B cell (primary cell): ENCODE measurements around the gene AP1S2. TPM values are rescaled to one million over a fixed set of nuclear protein-coding genes. Genes with fewer than 3 reads are reported as not detected.

Experiments used
- ATAC-seq: fragments of 200-7000 bp; cut with Tn5 transposase; one replicate; pipeline ENCODE4 v1.10.0; 2021; ENCODE audit warnings: low read depth, mild to moderate bottlenecking, moderate number of reproducible peaks, moderate library complexity
- CTCF ChIA-PET: fragments of 350-600 bp; sonication (Branson Sonifier 250); formaldehyde crosslinking; loops from one replicate; lab custom pipeline; 2021; ENCODE audit warnings: antibody characterized with exemption, inconsistent platforms; lab: Charles Lee
- POLR2A ChIA-PET: fragments of 350-600 bp; sonication (Branson Sonifier 250); formaldehyde crosslinking; loops from one replicate; lab custom pipeline; 2021; ENCODE audit warnings: antibody characterized with exemption; lab: Charles Lee
- DNase-seq: peaks from one replicate; pipeline ENCODE4 v3.0.0; 2013
- H2AFZ ChIP-seq: 2 replicates; pipeline ENCODE4 v1.6.1; 2012; ENCODE audit warnings: mild to moderate bottlenecking, low read depth, low read length; ENCODE audit not compliant: insufficient read depth, poor library complexity, severe bottlenecking
- H3K27ac ChIP-seq, 2 donors: 1 replicate in 1 of 2; 2 replicates in 1 of 2; pipeline ENCODE4 v1.5.1; 2012 to 2013; ENCODE audit warnings: low read length in 2 of 2, mild to moderate bottlenecking in 2 of 2, moderate library complexity in 1 of 2
- H3K27me3 ChIP-seq, 4 experiments: fragments of 200-600 bp in 1 of 4; sonication (generic) in 1 of 4; replicated peaks in 1 of 4; 1 replicate in 2 of 4; 2 replicates in 2 of 4; pipeline versions ENCODE4 v1.6.1 to v1.7.0; 2013 to 2016; ENCODE audit warnings: low read length in 3 of 4, mild to moderate bottlenecking in 2 of 4, mixed read lengths in 1 of 4, moderate library complexity in 1 of 4; ENCODE audit not compliant: insufficient read depth in 4 of 4, control insufficient read depth in 3 of 4; ENCODE audit errors: control extremely low read depth in 1 of 4
- H3K36me3 ChIP-seq, 2 experiments: replicated peaks in 1 of 2; 1 replicate in 1 of 2; 2 replicates in 1 of 2; pipeline versions ENCODE4 v1.6.1 to v1.7.1; 2013; ENCODE audit warnings: low read length in 1 of 2; ENCODE audit not compliant: insufficient read depth in 2 of 2, control insufficient read depth in 1 of 2; ENCODE audit errors: control extremely low read depth in 1 of 2, extremely low read depth in 1 of 2
- H3K4me1 ChIP-seq, 2 donors: fragments of 200-600 bp in 1 of 2; sonication (generic) in 1 of 2; 1 replicate in 1 of 2; 2 replicates in 1 of 2; pipeline versions ENCODE4 v1.5.1 to v1.6.1; 2013 to 2017; ENCODE audit warnings: low read length in 2 of 2; ENCODE audit not compliant: control insufficient read depth in 2 of 2, insufficient read depth in 2 of 2
- H3K4me2 ChIP-seq: replicated peaks from 2 replicates; pipeline ENCODE3; 2012; ENCODE audit warnings: mild to moderate bottlenecking, low read depth, low read length; ENCODE audit not compliant: poor library complexity, severe bottlenecking
- H3K4me3 ChIP-seq, 5 experiments: fragments of 200-600 bp in 1 of 5; sonication (generic) in 1 of 5; 1 replicate in 3 of 5; 2 replicates in 2 of 5; pipeline versions ENCODE4 v1.5.1 to v1.7.0; 2011 to 2016; ENCODE audit warnings: low read length in 4 of 5, mild to moderate bottlenecking in 4 of 5, low read depth in 2 of 5, control low read depth in 1 of 5, moderate library complexity in 1 of 5; ENCODE audit not compliant: insufficient read depth in 1 of 5; ENCODE audit errors: control extremely low read depth in 1 of 5, extremely low read depth in 1 of 5
- H3K79me2 ChIP-seq: fragments of 200-600 bp; sonication (generic); one replicate; pipeline ENCODE4 v1.6.0; 2016; ENCODE audit warnings: low read length; ENCODE audit not compliant: control insufficient read depth, insufficient read depth
- H3K9ac ChIP-seq: fragments of 200-600 bp; sonication (generic); 2 replicates; pipeline ENCODE4 v1.6.1; 2017; ENCODE audit warnings: mild to moderate bottlenecking, low read length, moderate library complexity
- H3K9me3 ChIP-seq, 3 donors: one replicate each; pipeline versions ENCODE4 v1.6.1 to v1.7.1; 2013; ENCODE audit warnings: low read length in 2 of 3; ENCODE audit not compliant: control insufficient read depth in 2 of 3, insufficient read depth in 1 of 3; ENCODE audit errors: control extremely low read depth in 1 of 3
- H4K20me1 ChIP-seq: 2 replicates; pipeline ENCODE4 v1.6.0; 2012; ENCODE audit warnings: mild to moderate bottlenecking, low read length; ENCODE audit not compliant: insufficient read depth, control insufficient read depth, poor library complexity, severe bottlenecking
- H3K27ac Mint-ChIP-seq: one replicate; pipeline ENCODE4 v1.8.0; 2021; ENCODE audit warnings: mixed read lengths
- H3K27me3 Mint-ChIP-seq: one replicate; pipeline ENCODE4 v1.8.0; 2021; ENCODE audit warnings: mixed read lengths
- H3K4me1 Mint-ChIP-seq: one replicate; pipeline ENCODE4 v1.8.0; 2021; ENCODE audit warnings: mixed read lengths
- H3K4me3 Mint-ChIP-seq: one replicate; pipeline ENCODE4 v1.8.0; 2021; ENCODE audit warnings: mixed read lengths
- H3K9me3 Mint-ChIP-seq: one replicate; pipeline ENCODE4 v1.8.0; 2022; ENCODE audit warnings: mixed read lengths; ENCODE audit not compliant: insufficient read depth
- EZH2 ChIP-seq: IDR thresholded peaks from 2 replicates; pipeline ENCODE4 v1.6.1; 2012; ENCODE audit warnings: borderline replicate concordance, low read depth, mild to moderate bottlenecking, moderate library complexity, low read length; ENCODE audit not compliant: insufficient read depth, poor library complexity, severe bottlenecking
- WGBS: methylation state at CpG from one replicate; pipeline ENCODE4 v1.1.5; 2013; ENCODE audit warnings: missing lambda C conversion rate; ENCODE audit not compliant: insufficient coverage; 5-methylcytosine and 5-hydroxymethylcytosine counted together
- intact Hi-C: fragments of 100-400 bp; cut with micrococcal nuclease; formaldehyde crosslinking; loops from one replicate; pipeline ENCODE4 v1.10.0; 2022
- polyA plus RNA-seq: library from polyadenylated mRNA; depleted of rRNA; stranded (reverse); fragments of >200 nt; gene quantifications from 2 replicates; pipeline ENCODE4 v1.2.3, GENCODE V29; 2012
- total RNA-seq, 2 donors: library from RNA; stranded (reverse); fragments of 120-200 nt in 1 of 2; gene quantifications; 1 replicate in 1 of 2; 2 replicates in 1 of 2; pipeline versions ENCODE4 v1.2.3 to v1.2.4, GENCODE V29; 2013 to 2022
- TF ChIP-seq, protein P1 (sequence below): fragments of 200-600 bp; IDR thresholded peaks from one replicate; pipeline ENCODE4 v1.8.0; 2022; ENCODE audit warnings: antibody characterized with exemption, mild to moderate bottlenecking

Gene AP1S2
- total and polyA plus RNA-seq, 2 donors (not counting 1 experiment from before 2014, with no cell fraction given), result 23.9 to 37.8 TPM

DNA sequence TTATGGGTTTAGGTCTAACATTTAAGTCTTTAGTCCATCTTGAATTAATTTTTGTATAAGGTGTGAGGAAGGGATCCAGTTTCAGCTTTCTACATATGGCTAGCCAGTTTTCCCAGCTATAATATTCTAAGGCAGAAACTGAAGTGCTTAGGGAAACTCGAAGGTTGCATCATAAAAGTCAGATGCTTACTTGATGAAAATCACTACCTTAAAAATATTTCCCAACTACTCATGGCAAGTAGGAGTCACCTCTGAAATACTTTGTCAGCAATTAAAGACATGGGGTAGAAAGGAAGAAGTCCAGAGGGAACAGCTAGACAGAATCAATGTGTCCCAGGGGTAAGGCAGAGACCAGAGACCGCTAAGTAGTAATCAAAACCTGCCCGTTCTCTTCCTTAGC lies 6.3 kb upstream of the AP1S2 start:
- H3K4me3 ChIP-seq, result no peak overlapping the region
- DNase-seq, result no peak
- H2AFZ ChIP-seq, result no peak overlapping the region
- no peak overlapping the region for H3K4me3 Mint-ChIP-seq
- ChIA-PET POLR2A (no interaction called here), CTCF (no interaction called here)
- H3K4me1 ChIP-seq, result peaks cover 7 to 9% of the 10 kb centered on the region in 2 donors
- no peak overlapping the region for H3K9ac ChIP-seq
- intact Hi-C loops, result no loop called here
- ATAC-seq, result no peak
- no peak overlapping the region for H3K4me2 ChIP-seq
- H3K27me3 Mint-ChIP-seq, result no peaks in the 10 kb centered on the region
- H3K4me1 Mint-ChIP-seq, result peaks cover 6% of the 10 kb centered on the region
- H3K36me3 ChIP-seq, result no peaks in the 10 kb centered on the region
- WGBS, result 100% methylated on average over 1 of the region's 3 CpGs
- H3K9me3 ChIP-seq, result no peaks in the 10 kb centered on the region
- no peak overlapping the region for H3K27ac Mint-ChIP-seq
- no peaks in the 10 kb centered on the region for H4K20me1 ChIP-seq
- H3K27me3 ChIP-seq, result no peaks in the 10 kb centered on the region
- TF ChIP-seq, protein P1, sequence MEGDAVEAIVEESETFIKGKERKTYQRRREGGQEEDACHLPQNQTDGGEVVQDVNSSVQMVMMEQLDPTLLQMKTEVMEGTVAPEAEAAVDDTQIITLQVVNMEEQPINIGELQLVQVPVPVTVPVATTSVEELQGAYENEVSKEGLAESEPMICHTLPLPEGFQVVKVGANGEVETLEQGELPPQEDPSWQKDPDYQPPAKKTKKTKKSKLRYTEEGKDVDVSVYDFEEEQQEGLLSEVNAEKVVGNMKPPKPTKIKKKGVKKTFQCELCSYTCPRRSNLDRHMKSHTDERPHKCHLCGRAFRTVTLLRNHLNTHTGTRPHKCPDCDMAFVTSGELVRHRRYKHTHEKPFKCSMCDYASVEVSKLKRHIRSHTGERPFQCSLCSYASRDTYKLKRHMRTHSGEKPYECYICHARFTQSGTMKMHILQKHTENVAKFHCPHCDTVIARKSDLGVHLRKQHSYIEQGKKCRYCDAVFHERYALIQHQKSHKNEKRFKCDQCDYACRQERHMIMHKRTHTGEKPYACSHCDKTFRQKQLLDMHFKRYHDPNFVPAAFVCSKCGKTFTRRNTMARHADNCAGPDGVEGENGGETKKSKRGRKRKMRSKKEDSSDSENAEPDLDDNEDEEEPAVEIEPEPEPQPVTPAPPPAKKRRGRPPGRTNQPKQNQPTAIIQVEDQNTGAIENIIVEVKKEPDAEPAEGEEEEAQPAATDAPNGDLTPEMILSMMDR, result no peak
- no peak for TF ChIP-seq EZH2
- H3K79me2 ChIP-seq, result no peaks in the 10 kb centered on the region
- H3K27ac ChIP-seq, result no peak overlapping the region
- H3K9me3 Mint-ChIP-seq, result no peaks in the 10 kb centered on the region

DNA sequence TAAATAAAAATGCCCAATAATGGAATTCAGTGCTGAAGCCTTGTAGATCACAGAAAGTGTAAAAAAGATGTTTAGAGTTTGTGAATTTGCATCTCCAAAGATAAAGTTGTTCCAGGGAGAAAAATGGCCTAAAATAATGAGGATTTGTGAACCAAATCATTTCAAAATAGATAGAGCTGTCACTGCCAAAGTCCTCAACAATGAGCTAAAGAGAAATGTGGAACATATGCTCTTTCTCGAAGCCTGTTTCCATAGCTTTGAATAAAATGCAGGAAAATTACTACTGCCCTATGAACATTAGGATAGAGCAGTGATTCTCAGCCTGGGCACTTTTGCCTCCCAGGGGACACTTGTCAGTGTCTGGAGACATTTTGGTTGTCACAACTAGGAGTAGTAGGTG lies 3.4 kb upstream of the AP1S2 start:
- H3K4me3 ChIP-seq, result no peak overlapping the region
- WGBS, result no CpG with 5 or more reads among the region's 1 CpG

More for the DNA sequence above, 3.4 kb upstream of the AP1S2 start:
- intact Hi-C loops, result loop anchor here (10.0 kb wide), 2 partner anchors 927 to 983 kb away; partner anchors contain the start of genes FANCB, MOSPD2 and TXLNG
- no peaks in the 10 kb centered on the region for H3K27me3 Mint-ChIP-seq
- H2AFZ ChIP-seq, result no peak overlapping the region
- no peak for TF ChIP-seq EZH2
- TF ChIP-seq, protein P1, result no peak
- no peak overlapping the region for H3K27ac ChIP-seq
- H3K27ac Mint-ChIP-seq, result no peak overlapping the region
- no peak overlapping the region for H3K4me2 ChIP-seq
- no peaks in the 10 kb centered on the region for H3K9me3 Mint-ChIP-seq
- no peak overlapping the region for H3K4me3 Mint-ChIP-seq
- H4K20me1 ChIP-seq, result no peaks in the 10 kb centered on the region
- peaks cover 18 to 25% of the 10 kb centered on the region in 2 donors for H3K4me1 ChIP-seq
- H3K9me3 ChIP-seq, result no peaks in the 10 kb centered on the region
- H3K4me1 Mint-ChIP-seq, result peaks cover 19% of the 10 kb centered on the region
- ChIA-PET CTCF (no interaction called here), POLR2A (no interaction called here)
- H3K9ac ChIP-seq, result no peak overlapping the region
- no peaks in the 10 kb centered on the region for H3K27me3 ChIP-seq
- DNase-seq (no peak), ATAC-seq (no peak)
- no peaks in the 10 kb centered on the region for H3K36me3 ChIP-seq
- H3K79me2 ChIP-seq, result peaks cover 10% of the 10 kb centered on the region
